Fibroblast of lung (primary cell): Measurements from ENCODE around the gene CDA. TPM values are rescaled to one million over a fixed set of nuclear protein-coding genes. Genes with fewer than 3 reads are reported as not detected.

Experiments used
- DNase-seq, 2 donors: peaks; one replicate each; pipeline versions ENCODE4 v3.0.0 to v3.0.0-alpha.2; 2010; ENCODE audit warnings: low read depth in 2 of 2
- H2AFZ ChIP-seq: 2 replicates; pipeline ENCODE4 v1.5.1; 2012; ENCODE audit warnings: low read length, control low read depth, inconsistent platforms
- H3K27ac ChIP-seq: 2 replicates; pipeline ENCODE4 v1.5.1; 2011; ENCODE audit warnings: low read length, control low read depth; ENCODE audit not compliant: insufficient read depth
- H3K27me3 ChIP-seq: 2 replicates; pipeline ENCODE4 v1.5.1; 2011; ENCODE audit warnings: mild to moderate bottlenecking, low read length; ENCODE audit not compliant: control insufficient read depth, insufficient read depth
- H3K36me3 ChIP-seq: 2 replicates; pipeline ENCODE4 v1.5.1; 2011; ENCODE audit warnings: low read length; ENCODE audit not compliant: control insufficient read depth, insufficient read depth
- H3K4me1 ChIP-seq: 2 replicates; pipeline ENCODE4 v1.5.1; 2011; ENCODE audit warnings: low read length; ENCODE audit not compliant: control insufficient read depth, insufficient read depth; ENCODE audit errors: extremely low read depth
- H3K4me2 ChIP-seq: 2 replicates; pipeline ENCODE4 v1.5.1; 2011; ENCODE audit warnings: low read length, control low read depth; ENCODE audit not compliant: insufficient read depth; ENCODE audit errors: extremely low read depth
- H3K4me3 ChIP-seq, 4 experiments: fragments of 200-600 bp in 1 of 4; sonication (generic) in 1 of 4; replicated peaks in 1 of 4; 2 replicates each; pipeline ENCODE4 v1.5.1; 2011 to 2016; ENCODE audit warnings: low read length in 4 of 4, low read depth in 3 of 4, mild to moderate bottlenecking in 3 of 4, control low read depth in 2 of 4, inconsistent platforms in 1 of 4, mixed read lengths in 1 of 4; ENCODE audit not compliant: insufficient read depth in 1 of 4; ENCODE audit errors: control extremely low read depth in 1 of 4
- H3K79me2 ChIP-seq: 2 replicates; pipeline ENCODE4 v1.5.1; 2012; ENCODE audit warnings: mild to moderate bottlenecking, low read length, inconsistent platforms; ENCODE audit not compliant: control insufficient read depth, insufficient read depth
- H3K9ac ChIP-seq: 2 replicates; pipeline ENCODE4 v1.5.1; 2011; ENCODE audit warnings: mild to moderate bottlenecking, low read length, control low read depth; ENCODE audit not compliant: insufficient read depth
- H3K9me3 ChIP-seq: 2 replicates; pipeline ENCODE4 v1.5.1; 2012; ENCODE audit warnings: low read depth, low read length; ENCODE audit not compliant: control insufficient read depth, insufficient read depth
- H4K20me1 ChIP-seq: 2 replicates; pipeline ENCODE4 v1.5.1; 2011; ENCODE audit warnings: low read length; ENCODE audit not compliant: control insufficient read depth, insufficient read depth; ENCODE audit errors: extremely low read depth
- EZH2 ChIP-seq: IDR thresholded peaks from 2 replicates; pipeline ENCODE4 v1.5.1; 2012; ENCODE audit warnings: low read length, control low read depth, mild to moderate bottlenecking; ENCODE audit errors: missing control alignments
- polyA plus RNA-seq, 2 donors: library from polyadenylated mRNA; depleted of rRNA in 1 of 2; stranded (reverse) in 1 of 2; unstranded in 1 of 2; fragments of >200 nt; gene quantifications; 2 replicates each; pipeline ENCODE4 v1.2.1, GENCODE V29; 2011 to 2012; ENCODE audit warnings: missing spikeins in 1 of 2
- total RNA-seq: library from RNA; depleted of rRNA; stranded (reverse); fragments of >200 nt; gene quantifications from 2 replicates; pipeline ENCODE4 v1.2.1, GENCODE V29; 2014
- TF ChIP-seq, protein P1 (sequence below), 2 donors: IDR thresholded peaks in 1 of 2; conservative IDR thresholded peaks in 1 of 2; 1 replicate in 1 of 2; 2 replicates in 1 of 2; pipeline ENCODE4 v1.5.1; 2011 to 2012; ENCODE audit warnings: low read length in 2 of 2, control low read depth in 1 of 2, inconsistent platforms in 1 of 2, low read depth in 1 of 2, mild to moderate bottlenecking in 1 of 2

The CDA gene
- total and polyA plus RNA-seq, 2 donors (not counting 1 experiment from before 2014, with no cell fraction given) = 0.50 to 4.2 TPM

DNA sequence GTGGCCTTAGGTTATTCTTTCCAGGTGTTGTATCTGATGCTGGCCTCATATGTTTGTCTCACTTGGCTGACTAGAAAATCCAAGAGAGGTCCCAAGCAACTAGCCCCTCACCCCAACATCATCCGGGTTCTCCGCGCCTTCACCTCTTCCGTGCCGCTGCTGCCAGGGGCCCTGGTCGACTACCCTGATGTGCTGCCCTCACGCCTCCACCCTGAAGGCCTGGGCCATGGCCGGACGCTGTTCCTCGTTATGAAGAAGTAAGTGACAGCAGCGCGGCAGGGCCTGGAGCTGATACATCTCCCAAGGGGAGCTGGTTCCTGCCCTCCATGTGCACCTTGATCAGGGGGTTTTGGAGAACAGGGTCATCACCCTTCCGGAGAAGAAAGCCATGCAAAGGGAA, 55.5 kb downstream of the CDA start:
- H3K79me2 ChIP-seq = no peaks in the 10 kb centered on the region
- peaks cover 14% of the 10 kb centered on the region for H3K36me3 ChIP-seq
- no peaks in the 10 kb centered on the region for H3K27me3 ChIP-seq
- no peak overlapping the region for H3K27ac ChIP-seq
- H3K4me2 ChIP-seq = no peak overlapping the region
- H3K9ac ChIP-seq = no peak overlapping the region
- TF ChIP-seq, protein P1, sequence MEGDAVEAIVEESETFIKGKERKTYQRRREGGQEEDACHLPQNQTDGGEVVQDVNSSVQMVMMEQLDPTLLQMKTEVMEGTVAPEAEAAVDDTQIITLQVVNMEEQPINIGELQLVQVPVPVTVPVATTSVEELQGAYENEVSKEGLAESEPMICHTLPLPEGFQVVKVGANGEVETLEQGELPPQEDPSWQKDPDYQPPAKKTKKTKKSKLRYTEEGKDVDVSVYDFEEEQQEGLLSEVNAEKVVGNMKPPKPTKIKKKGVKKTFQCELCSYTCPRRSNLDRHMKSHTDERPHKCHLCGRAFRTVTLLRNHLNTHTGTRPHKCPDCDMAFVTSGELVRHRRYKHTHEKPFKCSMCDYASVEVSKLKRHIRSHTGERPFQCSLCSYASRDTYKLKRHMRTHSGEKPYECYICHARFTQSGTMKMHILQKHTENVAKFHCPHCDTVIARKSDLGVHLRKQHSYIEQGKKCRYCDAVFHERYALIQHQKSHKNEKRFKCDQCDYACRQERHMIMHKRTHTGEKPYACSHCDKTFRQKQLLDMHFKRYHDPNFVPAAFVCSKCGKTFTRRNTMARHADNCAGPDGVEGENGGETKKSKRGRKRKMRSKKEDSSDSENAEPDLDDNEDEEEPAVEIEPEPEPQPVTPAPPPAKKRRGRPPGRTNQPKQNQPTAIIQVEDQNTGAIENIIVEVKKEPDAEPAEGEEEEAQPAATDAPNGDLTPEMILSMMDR (conservative IDR thresholded peaks at IDR 0.05 in 1 of 2, IDR thresholded peaks at IDR 0.05 in 1 of 2; ENCODE audit: low read depth in 1 of 2, low read length in 2 of 2) = no peak
- TF ChIP-seq EZH2 = no peak
- no peaks in the 10 kb centered on the region for H3K9me3 ChIP-seq
- no peaks in the 10 kb centered on the region for H3K4me1 ChIP-seq
- no peak overlapping the region for H2AFZ ChIP-seq
- H4K20me1 ChIP-seq = no peaks in the 10 kb centered on the region
- DNase-seq = no peak
- H3K4me3 ChIP-seq = no peak overlapping the region

DNA sequence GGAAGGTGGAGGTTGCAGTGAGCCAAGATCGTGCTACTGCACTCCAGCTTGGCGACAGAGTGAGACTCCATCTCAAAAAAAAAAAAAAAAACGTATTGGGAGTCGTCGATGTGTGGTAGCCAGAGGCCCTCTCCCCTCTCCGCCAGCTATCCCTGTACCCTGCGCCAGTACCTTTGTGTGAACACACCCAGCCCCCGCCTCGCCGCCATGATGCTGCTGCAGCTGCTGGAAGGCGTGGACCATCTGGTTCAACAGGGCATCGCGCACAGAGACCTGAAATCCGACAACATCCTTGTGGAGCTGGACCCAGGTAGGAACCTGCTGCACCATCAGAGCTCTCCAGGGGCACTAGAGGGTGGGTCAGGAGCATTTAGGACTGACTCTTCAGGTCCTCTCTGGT, 56.5 kb downstream of the CDA start:
- H3K79me2 ChIP-seq = no peaks in the 10 kb centered on the region
- peaks cover 13% of the 10 kb centered on the region for H3K36me3 ChIP-seq
- TF ChIP-seq EZH2 = no peak
- TF ChIP-seq, protein P1 (conservative IDR thresholded peaks at IDR 0.05 in 1 of 2, IDR thresholded peaks at IDR 0.05 in 1 of 2; ENCODE audit: low read depth in 1 of 2, low read length in 2 of 2) = no peak
- H3K9me3 ChIP-seq = no peaks in the 10 kb centered on the region
- H3K9ac ChIP-seq = no peak overlapping the region
- H3K4me2 ChIP-seq = no peak overlapping the region
- H3K4me1 ChIP-seq = no peaks in the 10 kb centered on the region
- no peak overlapping the region for H2AFZ ChIP-seq
- no peak for DNase-seq
- H3K4me3 ChIP-seq = no peak overlapping the region
- H3K27ac ChIP-seq = no peak overlapping the region
- no peaks in the 10 kb centered on the region for H3K27me3 ChIP-seq
- no peaks in the 10 kb centered on the region for H4K20me1 ChIP-seq

DNA sequence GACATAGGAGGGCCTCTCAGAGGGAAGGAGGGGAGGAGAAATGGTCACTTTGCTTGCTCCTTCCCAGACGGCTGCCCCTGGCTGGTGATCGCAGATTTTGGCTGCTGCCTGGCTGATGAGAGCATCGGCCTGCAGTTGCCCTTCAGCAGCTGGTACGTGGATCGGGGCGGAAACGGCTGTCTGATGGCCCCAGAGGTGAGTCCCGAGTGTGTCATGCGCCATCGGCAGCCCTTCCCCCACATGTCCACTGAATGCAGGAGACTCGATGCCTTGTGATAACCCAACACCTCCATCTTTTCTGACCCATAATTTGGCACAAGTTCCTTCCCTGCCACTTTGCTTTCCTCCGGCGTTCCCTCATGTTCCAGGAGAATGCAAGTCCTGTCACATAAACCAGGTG, 59.5 kb downstream of the CDA start:
- H3K4me2 ChIP-seq = no peak overlapping the region
- H3K27ac ChIP-seq = no peak overlapping the region
- H3K4me1 ChIP-seq = no peaks in the 10 kb centered on the region
- H3K4me3 ChIP-seq = no peak overlapping the region
- DNase-seq = no peak
- no peaks in the 10 kb centered on the region for H3K79me2 ChIP-seq
- no peak overlapping the region for H2AFZ ChIP-seq
- no peaks in the 10 kb centered on the region for H3K27me3 ChIP-seq
- TF ChIP-seq EZH2 = no peak
- TF ChIP-seq, protein P1 (conservative IDR thresholded peaks at IDR 0.05 in 1 of 2, IDR thresholded peaks at IDR 0.05 in 1 of 2; ENCODE audit: low read depth in 1 of 2, low read length in 2 of 2) = no peak
- no peak overlapping the region for H3K9ac ChIP-seq
- H3K9me3 ChIP-seq = no peaks in the 10 kb centered on the region
- peaks cover 24% of the 10 kb centered on the region for H3K36me3 ChIP-seq
- no peaks in the 10 kb centered on the region for H4K20me1 ChIP-seq
